GM12874 (cell line): Measurements from ENCODE around the gene IRAK3.

ENCODE experiments used
- TF ChIP-seq, protein P1 (sequence below): IDR thresholded peaks from 2 replicates; pipeline ENCODE4 v1.5.1; 2011; ENCODE audit warnings: low read depth, mild to moderate bottlenecking, control low read depth, low read length, moderate library complexity; ENCODE audit not compliant: insufficient read depth

IRAK3 gene

DNA sequence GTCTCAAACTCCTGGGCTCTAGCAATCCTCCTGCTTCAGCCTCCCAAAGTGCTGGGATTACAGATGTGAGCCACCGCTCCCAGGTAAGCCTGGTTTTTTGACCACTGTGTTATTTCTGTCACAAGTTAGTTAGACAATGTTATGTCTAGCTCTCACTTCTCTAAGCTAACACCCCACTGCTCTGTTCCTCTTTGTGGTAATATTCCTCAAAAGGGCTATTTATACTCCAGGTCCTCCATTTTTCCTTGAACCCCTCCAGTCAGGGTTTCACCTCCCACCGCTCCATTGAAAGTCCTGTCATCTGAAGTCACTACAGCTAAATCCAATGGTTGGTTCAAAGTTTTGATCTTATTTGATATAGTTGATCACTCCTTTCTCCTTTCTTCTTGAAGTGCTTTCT lies 5.1 kb downstream of the IRAK3 start:
- TF ChIP-seq, protein P1, sequence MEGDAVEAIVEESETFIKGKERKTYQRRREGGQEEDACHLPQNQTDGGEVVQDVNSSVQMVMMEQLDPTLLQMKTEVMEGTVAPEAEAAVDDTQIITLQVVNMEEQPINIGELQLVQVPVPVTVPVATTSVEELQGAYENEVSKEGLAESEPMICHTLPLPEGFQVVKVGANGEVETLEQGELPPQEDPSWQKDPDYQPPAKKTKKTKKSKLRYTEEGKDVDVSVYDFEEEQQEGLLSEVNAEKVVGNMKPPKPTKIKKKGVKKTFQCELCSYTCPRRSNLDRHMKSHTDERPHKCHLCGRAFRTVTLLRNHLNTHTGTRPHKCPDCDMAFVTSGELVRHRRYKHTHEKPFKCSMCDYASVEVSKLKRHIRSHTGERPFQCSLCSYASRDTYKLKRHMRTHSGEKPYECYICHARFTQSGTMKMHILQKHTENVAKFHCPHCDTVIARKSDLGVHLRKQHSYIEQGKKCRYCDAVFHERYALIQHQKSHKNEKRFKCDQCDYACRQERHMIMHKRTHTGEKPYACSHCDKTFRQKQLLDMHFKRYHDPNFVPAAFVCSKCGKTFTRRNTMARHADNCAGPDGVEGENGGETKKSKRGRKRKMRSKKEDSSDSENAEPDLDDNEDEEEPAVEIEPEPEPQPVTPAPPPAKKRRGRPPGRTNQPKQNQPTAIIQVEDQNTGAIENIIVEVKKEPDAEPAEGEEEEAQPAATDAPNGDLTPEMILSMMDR = no peak

GRCh38 chr12:66195242-66195641 lies 6.2 kb downstream of the IRAK3 start:
- TF ChIP-seq, protein P1 = no peak

- TF ChIP-seq, protein P1 = no peak
Observed at GRCh38 chr12:66196806-66197205, 7.8 kb downstream of the IRAK3 start.

GRCh38 chr12:66197495-66197921 lies 8.5 kb downstream of the IRAK3 start:
- TF ChIP-seq, protein P1 = no peak

- TF ChIP-seq, protein P1 = no peak
Observed at GRCh38 chr12:66199141-66199540, 10.1 kb downstream of the IRAK3 start.

- TF ChIP-seq, protein P1 = no peak
Observed at GRCh38 chr12:66199831-66200509, 11.0 kb downstream of the IRAK3 start.

GRCh38 chr12:66203820-66204219 lies 14.8 kb downstream of the IRAK3 start:
- TF ChIP-seq, protein P1 = no peak
